Left forelimb (tissue), 1 donor: ENCODE measurements around the gene SIDT2.
"Not testable (repeated sequence)": the region's sequence is repeated elsewhere in the genome, so short reads cannot be mapped to it uniquely, and the experiment has no call there.

ENCODE experiments used
- DNase-seq: peaks from one replicate; pipeline ENCODE4 v3.0.0-alpha.2; 2018; ENCODE audit warnings: low spot score

The SIDT2 gene

GRCh38 chr11:117178210-117179034 is at the start of gene SIDT2:
TSS of gene SIDT2 (plus strand) at chr11:117178743. CDS start at chr11:117179264, 521 bp downstream.
- DNase-seq, result peak; percentile 96

- not testable (repeated sequence) for DNase-seq
Measured at GRCh38 chr11:117130396-117130795, 48.1 kb upstream of the SIDT2 start.

DNA sequence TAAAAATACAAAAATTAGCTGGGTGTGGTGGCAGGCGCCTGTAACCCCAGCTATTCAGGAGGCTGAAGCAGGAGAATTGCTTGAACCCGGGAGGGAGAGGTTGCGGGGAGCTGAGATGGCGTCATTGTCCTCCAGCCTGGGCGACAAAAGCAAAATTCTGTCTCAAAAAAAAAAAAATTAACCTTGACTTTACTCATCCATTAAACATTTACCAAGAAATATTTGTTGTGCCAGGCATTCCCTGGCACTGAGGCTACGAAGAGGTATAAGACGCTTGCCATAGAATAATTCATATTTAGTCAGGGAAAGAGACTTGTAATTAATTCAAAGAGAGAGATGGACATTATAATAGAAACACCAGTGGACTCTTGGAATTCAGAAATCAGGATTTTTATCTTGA is 47.7 kb upstream of the SIDT2 start:
- no peak for DNase-seq

DNA sequence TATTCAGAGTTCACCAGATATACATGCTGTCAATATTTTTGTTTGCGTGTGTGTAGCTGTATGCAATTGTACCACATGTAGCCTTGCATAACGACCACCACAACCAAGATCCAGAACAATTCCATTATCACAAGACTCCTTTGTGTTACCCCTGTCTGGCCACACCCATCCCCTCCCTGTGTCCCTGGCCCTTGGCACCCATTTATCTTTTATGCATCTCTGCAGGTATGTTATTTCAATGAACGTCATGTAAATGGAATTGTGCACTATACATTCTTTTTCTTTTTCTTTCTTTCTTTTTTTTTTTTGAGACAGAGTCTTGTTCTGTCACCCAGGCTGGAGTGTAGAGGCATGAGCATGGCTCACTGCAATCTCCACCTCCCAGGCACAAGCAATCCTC is 44.1 kb upstream of the SIDT2 start:
- DNase-seq, result no peak

DNA sequence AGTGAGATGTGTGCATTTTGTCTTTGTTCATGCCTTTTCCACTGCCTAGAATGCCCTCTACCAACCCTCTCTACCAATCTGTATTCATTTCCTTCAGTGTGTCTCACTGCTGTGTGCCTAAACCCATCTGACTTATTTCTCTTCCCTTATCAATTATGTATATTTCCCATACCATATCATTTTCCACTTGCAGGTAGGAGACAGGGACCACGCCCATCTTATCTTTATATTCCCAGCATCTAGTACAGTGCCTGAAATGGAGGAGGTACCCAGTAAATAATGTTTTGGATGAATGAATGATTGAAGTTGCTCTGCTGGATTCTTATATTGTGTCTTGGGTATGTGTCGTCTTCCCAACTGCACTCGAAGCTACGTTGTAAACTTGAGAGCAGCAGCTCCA is 43.6 kb upstream of the SIDT2 start:
- not testable (repeated sequence) for DNase-seq

- DNase-seq, result not testable (repeated sequence)
Measured at GRCh38 chr11:117137223-117138086, 41.1 kb upstream of the SIDT2 start.

DNA sequence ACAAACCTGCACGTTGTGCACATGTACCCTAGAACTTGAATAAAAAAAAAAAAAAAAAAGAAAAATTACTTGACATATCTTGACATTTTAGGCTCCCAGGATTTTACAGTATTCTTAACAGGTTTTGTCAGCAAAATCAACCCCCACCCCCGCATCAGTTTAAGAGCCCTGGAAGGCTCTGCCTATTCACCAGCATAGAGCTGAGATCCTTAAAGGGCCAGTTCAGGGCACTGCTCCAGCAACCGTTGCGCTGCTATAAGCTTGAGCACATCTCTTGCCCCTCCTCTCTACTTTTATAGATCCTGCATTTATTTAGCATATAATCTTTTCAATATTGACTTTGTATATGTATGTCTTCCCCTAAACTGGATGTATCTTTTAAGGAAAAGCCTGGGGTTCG is 35.2 kb upstream of the SIDT2 start:
- DNase-seq, result peak; percentile 68

GRCh38 chr11:117143871-117144476 is 34.6 kb upstream of the SIDT2 start, which contains the start of gene PAFAH1B2:
TSS of gene PAFAH1B2 (plus strand) at chr11:117144287. CDS start at chr11:117152448, 8,161 bp downstream.
- peak; percentile 97 for DNase-seq

- DNase-seq, result no peak
Measured at GRCh38 chr11:117144477-117145392, 33.8 kb upstream of the SIDT2 start.

GRCh38 chr11:117145393-117145761 is 33.2 kb upstream of the SIDT2 start:
- no peak for DNase-seq

DNA sequence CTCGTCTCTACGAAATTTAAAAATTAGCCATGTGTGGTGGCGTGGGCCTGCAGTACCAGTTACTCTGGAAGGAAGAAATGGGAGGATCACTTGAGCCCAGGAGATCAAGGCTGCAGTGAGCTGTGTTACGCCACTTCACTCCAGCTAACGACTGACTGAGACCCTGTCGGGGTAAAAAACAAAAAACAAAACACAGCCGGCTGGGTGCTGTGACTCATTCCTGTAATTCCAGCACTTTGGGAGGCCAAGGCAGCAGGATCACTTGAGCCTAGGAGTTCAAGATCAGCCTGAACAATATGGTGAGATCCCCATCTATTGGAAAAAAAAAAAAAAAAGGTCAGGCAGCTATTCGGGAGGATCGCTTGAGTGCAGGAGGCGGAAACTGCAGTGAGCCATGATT is 32.0 kb upstream of the SIDT2 start:
- DNase-seq, result no peak

- no peak for DNase-seq
Measured at GRCh38 chr11:117152066-117152465, 26.5 kb upstream of the SIDT2 start.

DNA sequence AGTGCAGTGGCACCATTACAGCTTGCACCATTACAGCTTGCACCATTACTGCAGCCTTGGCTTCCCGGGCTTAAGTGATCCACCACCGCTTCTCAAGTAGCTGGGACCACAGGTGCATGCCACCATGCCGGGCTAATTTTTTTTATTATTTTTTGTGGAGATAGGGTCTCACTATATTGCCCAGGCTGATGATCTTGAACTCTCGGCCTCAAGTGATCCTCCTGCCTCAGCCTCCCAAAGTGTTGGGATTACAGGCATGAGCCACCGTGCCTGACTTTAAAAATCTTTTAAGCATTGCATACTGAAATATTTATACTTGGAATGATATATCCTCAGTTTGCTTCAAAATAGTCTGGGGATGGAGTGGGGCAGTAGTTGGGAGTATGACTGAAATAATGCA is 24.1 kb upstream of the SIDT2 start:
- no peak for DNase-seq

- DNase-seq, result no peak
Measured at GRCh38 chr11:117157507-117157906, 21.0 kb upstream of the SIDT2 start.

DNA sequence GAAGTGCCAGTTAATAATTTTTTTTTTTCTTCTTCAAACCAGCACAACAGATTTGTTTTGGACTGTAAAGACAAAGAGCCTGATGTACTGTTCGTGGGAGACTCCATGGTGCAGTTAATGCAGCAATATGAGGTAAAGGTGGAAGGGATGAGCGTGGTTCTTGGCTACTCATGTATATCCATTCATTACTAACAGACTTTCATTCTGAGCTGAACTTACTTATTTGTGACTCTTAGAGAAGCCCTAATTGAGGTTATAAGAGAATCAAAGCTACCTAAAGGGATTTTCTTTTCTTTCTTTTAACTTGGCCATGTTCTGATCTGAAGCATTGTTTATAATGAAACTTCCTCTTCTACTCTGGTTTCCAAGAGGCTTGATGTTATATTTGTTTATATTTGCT is 18.7 kb upstream of the SIDT2 start:
- DNase-seq, result no peak

DNA sequence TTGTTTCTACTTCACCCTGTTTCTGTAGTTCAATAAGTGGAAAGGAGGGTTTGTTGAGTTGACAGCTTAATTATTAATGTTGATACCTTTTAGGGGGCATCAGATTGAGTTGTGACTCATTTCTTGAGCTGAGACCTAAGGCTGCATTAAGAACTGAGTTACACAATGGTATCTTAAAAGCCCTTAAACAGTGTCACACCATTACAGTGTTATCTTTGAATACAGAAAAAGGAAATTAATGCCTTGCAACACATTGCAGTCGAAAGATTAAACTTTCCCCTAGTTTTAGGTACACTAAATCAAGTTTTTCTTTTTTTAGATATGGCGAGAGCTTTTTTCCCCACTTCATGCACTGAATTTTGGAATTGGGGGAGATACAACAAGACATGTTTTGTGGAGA is 17.7 kb upstream of the SIDT2 start:
- DNase-seq, result no peak

DNA sequence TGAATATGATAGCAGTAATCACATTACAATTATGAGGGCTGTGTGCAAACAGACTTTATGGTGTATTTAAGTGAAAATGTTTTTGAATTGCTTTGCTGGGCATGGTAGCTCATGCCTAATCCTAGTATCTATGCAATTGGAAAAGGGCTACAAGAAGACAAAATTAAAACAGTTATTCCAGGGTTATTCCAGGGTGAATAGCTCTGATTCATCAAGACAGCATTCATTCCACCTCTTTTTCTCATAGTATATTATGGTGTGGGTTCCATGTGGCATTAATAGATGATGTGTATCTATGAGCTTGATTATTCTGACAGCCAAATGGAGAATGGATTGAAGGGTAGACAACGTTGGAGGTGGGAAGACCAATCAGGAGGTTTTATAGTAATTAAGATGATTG is 12.1 kb upstream of the SIDT2 start:
- DNase-seq, result no peak

DNA sequence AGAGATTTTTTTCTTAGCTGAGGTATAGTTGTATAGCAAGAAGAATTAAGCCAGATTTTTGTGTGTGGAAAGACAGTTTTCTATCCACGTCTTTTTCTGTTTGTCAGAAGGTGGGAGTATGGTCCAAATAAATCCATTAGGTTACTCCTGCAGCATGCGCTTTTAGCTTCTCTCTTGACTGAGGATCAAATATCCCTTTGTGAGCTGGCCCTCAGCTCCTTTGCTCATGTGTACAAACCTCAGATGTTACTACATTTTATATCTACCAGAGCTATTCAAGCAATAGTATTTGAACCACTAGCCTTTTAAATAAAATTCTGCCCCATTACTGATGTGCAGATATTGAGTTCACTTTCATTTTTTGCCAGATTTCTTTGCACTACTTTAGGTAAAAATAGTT is 8.8 kb upstream of the SIDT2 start:
- DNase-seq, result no peak

DNA sequence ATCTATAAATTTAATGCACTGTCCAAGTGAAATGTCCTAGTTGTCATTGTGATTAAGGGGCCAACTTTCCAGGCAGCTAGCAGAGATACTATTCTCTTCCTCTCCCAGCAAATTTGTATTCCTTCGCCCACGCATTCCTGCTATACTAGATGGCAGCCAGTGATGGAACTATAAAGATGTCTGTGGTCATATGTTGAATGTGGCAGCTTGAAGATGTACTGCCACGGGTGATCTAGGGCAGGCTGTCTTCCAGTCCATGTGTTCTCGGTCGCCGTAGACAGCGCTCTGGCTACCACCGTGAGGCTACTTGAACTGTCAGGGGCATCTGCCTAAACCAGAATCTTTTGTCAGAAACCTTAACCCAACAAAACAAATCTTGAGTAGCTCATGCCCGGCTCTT is 8.3 kb upstream of the SIDT2 start:
- DNase-seq, result no peak

GRCh38 chr11:117171007-117171403 is 7.5 kb upstream of the SIDT2 start:
- DNase-seq, result no peak

DNA sequence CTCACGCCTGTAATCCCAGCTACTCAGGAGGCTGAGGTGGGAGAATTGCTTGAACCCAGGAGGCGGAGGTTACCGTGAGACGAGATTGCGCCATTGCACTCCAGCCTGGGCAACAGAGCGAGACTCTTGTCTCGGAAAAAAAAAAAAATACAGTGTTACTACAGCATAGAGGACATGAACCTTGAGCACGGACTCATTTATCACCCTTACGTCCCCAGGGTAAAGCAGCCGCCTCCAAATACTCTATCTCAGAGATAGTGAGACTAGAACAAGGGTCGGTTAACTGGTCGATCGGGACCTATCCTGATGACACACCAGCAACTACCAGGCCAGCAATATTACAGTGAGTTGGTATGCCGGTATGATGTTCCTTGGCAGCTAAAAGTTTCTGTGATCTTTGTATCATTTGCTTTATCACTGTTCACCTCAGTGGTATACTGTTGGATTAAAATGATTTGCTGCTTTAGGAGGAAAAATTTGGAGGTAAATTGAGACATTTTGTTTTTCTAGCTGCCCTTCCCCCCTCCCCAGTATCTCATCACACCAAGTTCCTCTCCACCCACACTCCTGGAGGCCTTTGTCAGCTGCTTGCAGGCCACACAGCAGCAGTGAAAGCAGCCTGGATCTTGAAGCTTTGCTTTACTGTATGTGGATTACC is 7.0 kb upstream of the SIDT2 start:
- no peak for DNase-seq
